MM.1S (cell line): ENCODE data around the gene UBAC1.

Source experiments
- DNase-seq: peaks from one replicate; pipeline ENCODE4 v3.0.0-alpha.2; 2015
- H2AFZ ChIP-seq: fragments of 300-600 bp; sonication (generic); 2 replicates; pipeline ENCODE4 v1.6.0; 2016; ENCODE audit warnings: antibody characterized with exemption, low read length
- H3F3A ChIP-seq: fragments of 300-600 bp; sonication (generic); 2 replicates; pipeline ENCODE4 v1.6.1; 2016; ENCODE audit warnings: mild to moderate bottlenecking, antibody characterized with exemption, low read length, moderate library complexity, mixed read lengths; ENCODE audit not compliant: insufficient read depth
- H3K27ac ChIP-seq: fragments of 300-600 bp; sonication (generic); 2 replicates; pipeline ENCODE4 v1.5.1; 2016; ENCODE audit warnings: mild to moderate bottlenecking, low read length
- H3K27me3 ChIP-seq: fragments of 300-600 bp; sonication (generic); replicated peaks from 2 replicates; pipeline ENCODE4 v1.6.0; 2016; ENCODE audit warnings: low read length; ENCODE audit not compliant: insufficient read depth
- H3K36me3 ChIP-seq: fragments of 300-600 bp; sonication (generic); replicated peaks from 2 replicates; pipeline ENCODE4 v1.6.1; 2016; ENCODE audit warnings: mild to moderate bottlenecking, low read length, mixed read lengths; ENCODE audit not compliant: insufficient read depth
- H3K4me1 ChIP-seq: fragments of 300-600 bp; sonication (generic); 2 replicates; pipeline ENCODE4 v1.6.1; 2016; ENCODE audit warnings: low read length, mixed read lengths
- H3K4me2 ChIP-seq: fragments of 300-600 bp; sonication (generic); 2 replicates; pipeline ENCODE4 v1.6.0; 2016; ENCODE audit warnings: low read depth, low read length
- H3K4me3 ChIP-seq: fragments of 300-600 bp; sonication (generic); 2 replicates; pipeline ENCODE4 v1.5.1; 2016; ENCODE audit warnings: low read length, mixed read lengths
- H3K79me2 ChIP-seq: fragments of 300-600 bp; sonication (generic); 2 replicates; pipeline ENCODE4 v1.6.1; 2016; ENCODE audit warnings: mixed run types, low read length, mixed read lengths
- H3K9ac ChIP-seq: fragments of 300-600 bp; sonication (generic); 2 replicates; pipeline ENCODE4 v1.6.1; 2016; ENCODE audit warnings: low read length, mixed read lengths
- H3K9me2 ChIP-seq: fragments of 300-600 bp; sonication (generic); replicated peaks from 2 replicates; pipeline ENCODE4 v1.6.1; 2016; ENCODE audit warnings: mild to moderate bottlenecking, low read length, mixed read lengths; ENCODE audit not compliant: insufficient read depth
- H3K9me3 ChIP-seq: fragments of 300-600 bp; sonication (generic); replicated peaks from 2 replicates; pipeline ENCODE4 v1.6.1; 2016; ENCODE audit warnings: mild to moderate bottlenecking, low read length, mixed read lengths; ENCODE audit not compliant: insufficient read depth
- H4K20me1 ChIP-seq: fragments of 300-600 bp; sonication (generic); 2 replicates; pipeline ENCODE4 v1.6.1; 2016; ENCODE audit warnings: mild to moderate bottlenecking, low read length, moderate library complexity, mixed read lengths; ENCODE audit not compliant: insufficient read depth
- CTCF ChIP-seq: fragments of 300-600 bp; sonication (generic); IDR thresholded peaks from 2 replicates; pipeline ENCODE4 v1.5.1; 2016; ENCODE audit warnings: antibody characterized with exemption, low read length, mixed read lengths
- EZH2 ChIP-seq: fragments of 300-600 bp; sonication (generic); optimal IDR thresholded peaks from 2 replicates; pipeline ENCODE3; 2017; ENCODE audit warnings: low read depth, mild to moderate bottlenecking, antibody characterized with exemption, low read length, mixed read lengths
- EZH2phosphoT487 ChIP-seq: fragments of 300-600 bp; sonication (generic); IDR thresholded peaks from 2 replicates; pipeline ENCODE4 v1.6.1; 2018; ENCODE audit warnings: antibody characterized with exemption, low read length

Gene UBAC1

GRCh38 chr9:135963338-135963737 lies 2.2 kb upstream of the UBAC1 start:
- no peak overlapping the region for H3K9ac ChIP-seq
- no peak overlapping the region for H3K27ac ChIP-seq
- H3K9me2 ChIP-seq: no peaks in the 10 kb centered on the region
- 0 out of 2 replicates have a peak, but pooled peaks cover 7% of the 10 kb centered on the region for H3K4me1 ChIP-seq
- H4K20me1 ChIP-seq: no peaks in the 10 kb centered on the region
- no peaks in the 10 kb centered on the region for H3K9me3 ChIP-seq
- no peak overlapping the region for H3K4me3 ChIP-seq
- peaks cover 26% of the 10 kb centered on the region for H3K79me2 ChIP-seq
- H3F3A ChIP-seq: no peaks in the 10 kb centered on the region
- DNase-seq: no peak
- H3K27me3 ChIP-seq: peaks cover 55% of the 10 kb centered on the region
- no peak overlapping the region for H3K4me2 ChIP-seq
- TF ChIP-seq CTCF (no peak), EZH2phosphoT487 (no peak), EZH2 (no peak)
- H3K36me3 ChIP-seq: no peaks in the 10 kb centered on the region
- no peak overlapping the region for H2AFZ ChIP-seq

GRCh38 chr9:135962696-135963307 lies 1.6 kb upstream of the UBAC1 start:
- H3K79me2 ChIP-seq: peaks cover 31% of the 10 kb centered on the region
- H3K4me1 ChIP-seq: 0 out of 2 replicates have a peak, but pooled peaks cover 7% of the 10 kb centered on the region
- H3K27ac ChIP-seq: no peak overlapping the region
- peaks cover 50% of the 10 kb centered on the region for H3K27me3 ChIP-seq
- H3K36me3 ChIP-seq: no peaks in the 10 kb centered on the region
- no peak overlapping the region for H3K4me3 ChIP-seq
- H3K9ac ChIP-seq: no peak overlapping the region
- TF ChIP-seq EZH2phosphoT487: no peak
- TF ChIP-seq EZH2: peak; percentile 24
- no peak for TF ChIP-seq CTCF
- H2AFZ ChIP-seq: no peak overlapping the region
- no peak overlapping the region for H3K4me2 ChIP-seq
- DNase-seq: no peak
- H4K20me1 ChIP-seq: no peaks in the 10 kb centered on the region
- H3K9me3 ChIP-seq: no peaks in the 10 kb centered on the region
- no peaks in the 10 kb centered on the region for H3K9me2 ChIP-seq
- no peaks in the 10 kb centered on the region for H3F3A ChIP-seq

GRCh38 chr9:135961811-135962695 lies 880 bp upstream of the UBAC1 start:
- no peaks in the 10 kb centered on the region for H3K36me3 ChIP-seq
- H3K27me3 ChIP-seq: peaks cover 50% of the 10 kb centered on the region
- H3K27ac ChIP-seq: no peak overlapping the region
- H2AFZ ChIP-seq: no peak overlapping the region
- no peak overlapping the region for H3K4me2 ChIP-seq
- H3K9me3 ChIP-seq: no peaks in the 10 kb centered on the region
- TF ChIP-seq EZH2phosphoT487 (no peak), EZH2 (no peak), CTCF (no peak)
- DNase-seq: no peak
- H3K4me3 ChIP-seq: no peak overlapping the region
- no peaks in the 10 kb centered on the region for H3K9me2 ChIP-seq
- H3K9ac ChIP-seq: no peak overlapping the region
- 0 out of 2 replicates have a peak, but pooled peaks cover 7% of the 10 kb centered on the region for H3K4me1 ChIP-seq
- H4K20me1 ChIP-seq: no peaks in the 10 kb centered on the region
- no peaks in the 10 kb centered on the region for H3F3A ChIP-seq
- H3K79me2 ChIP-seq: peaks cover 39% of the 10 kb centered on the region
